GM23338 (cell line): ENCODE measurements around the gene CCL17. TPM values are rescaled to one million over a fixed set of nuclear protein-coding genes. Genes with fewer than 3 reads are reported as not detected.

Source experiments
- ATAC-seq: fragments of 200-7000 bp; cut with Tn5 transposase; 3 replicates; pipeline ENCODE4 v1.9.1; 2020
- DNase-seq: peaks from one replicate; pipeline ENCODE4 v3.0.0-alpha.2; 2015; ENCODE audit warnings: low spot score
- H2AFZ ChIP-seq: fragments of 200-600 bp; sonication (generic); 2 replicates; pipeline ENCODE4 v1.8.0; 2016; ENCODE audit warnings: antibody characterized with exemption, mild to moderate bottlenecking, moderate library complexity
- H3F3A ChIP-seq: fragments of 200-600 bp; sonication (generic); replicated peaks from 2 replicates; pipeline ENCODE4 v1.8.0; 2017; ENCODE audit warnings: antibody characterized with exemption, mixed run types, low read depth
- H3K27ac ChIP-seq: fragments of 200-600 bp; sonication (generic); 2 replicates; pipeline ENCODE4 v1.6.1; 2016; ENCODE audit warnings: low read depth
- H3K27me3 ChIP-seq: fragments of 200-600 bp; sonication (generic); 2 replicates; pipeline ENCODE4 v1.8.0; 2016; ENCODE audit warnings: mild to moderate bottlenecking, mixed run types, moderate library complexity; ENCODE audit not compliant: insufficient read depth
- H3K36me3 ChIP-seq: fragments of 200-600 bp; sonication (generic); 2 replicates; pipeline ENCODE4 v1.8.0; 2016; ENCODE audit warnings: mild to moderate bottlenecking; ENCODE audit not compliant: insufficient read depth
- H3K4me1 ChIP-seq: fragments of 200-600 bp; sonication (generic); 2 replicates; pipeline ENCODE4 v1.8.0; 2016; ENCODE audit warnings: mild to moderate bottlenecking, moderate library complexity; ENCODE audit not compliant: insufficient read depth
- H3K4me2 ChIP-seq: fragments of 200-600 bp; sonication (generic); 2 replicates; pipeline ENCODE4 v1.7.1; 2017; ENCODE audit warnings: mixed run types
- H3K4me3 ChIP-seq: fragments of 200-600 bp; sonication (generic); 2 replicates; pipeline ENCODE4 v1.6.1; 2016; ENCODE audit warnings: mixed run types
- H3K79me2 ChIP-seq: fragments of 200-600 bp; sonication (generic); replicated peaks from 2 replicates; pipeline ENCODE4 v1.8.0; 2017; ENCODE audit warnings: mild to moderate bottlenecking; ENCODE audit not compliant: insufficient read depth
- H3K9me2 ChIP-seq: fragments of 200-600 bp; sonication (generic); 2 replicates; pipeline ENCODE4 v1.8.0; 2017; ENCODE audit not compliant: insufficient read depth
- H4K20me1 ChIP-seq: fragments of 200-600 bp; sonication (generic); replicated peaks from 2 replicates; pipeline ENCODE4 v1.8.0; 2017; ENCODE audit warnings: mild to moderate bottlenecking; ENCODE audit not compliant: insufficient read depth
- H3K27ac Mint-ChIP-seq: 2 replicates; pipeline ENCODE4 v1.8.0; 2020; ENCODE audit warnings: inconsistent platforms, mild to moderate bottlenecking, moderate library complexity, mixed read lengths
- H3K27me3 Mint-ChIP-seq: 3 replicates; pipeline ENCODE4 v1.8.0; 2022; ENCODE audit warnings: low read depth, mild to moderate bottlenecking, moderate library complexity, mixed read lengths, inconsistent platforms; ENCODE audit not compliant: insufficient read depth, poor library complexity
- H3K36me3 Mint-ChIP-seq: 3 replicates; pipeline ENCODE4 v1.8.0; 2021; ENCODE audit warnings: low read depth, mild to moderate bottlenecking, inconsistent platforms, moderate library complexity, mixed read lengths
- H3K4me1 Mint-ChIP-seq: 3 replicates; pipeline ENCODE4 v1.8.0; 2020; ENCODE audit warnings: mild to moderate bottlenecking, inconsistent platforms, mixed read lengths
- H3K4me3 Mint-ChIP-seq: 3 replicates; pipeline ENCODE4 v1.8.0; 2021; ENCODE audit warnings: moderate library complexity, mild to moderate bottlenecking, inconsistent platforms, mixed read lengths
- H3K9me3 Mint-ChIP-seq: 3 replicates; pipeline ENCODE4 v1.8.0; 2020; ENCODE audit warnings: moderate library complexity, mild to moderate bottlenecking, inconsistent platforms, mixed read lengths
- JUNB ChIP-seq: IDR thresholded peaks from one replicate; pipeline ENCODE4 v1.6.1; 2016; ENCODE audit warnings: antibody characterized with exemption; ENCODE audit not compliant: unreplicated experiment
- NANOG ChIP-seq: IDR thresholded peaks from 2 replicates; pipeline ENCODE4 v1.6.1; 2016; ENCODE audit warnings: antibody characterized with exemption, borderline replicate concordance
- POLR2AphosphoS5 ChIP-seq: IDR thresholded peaks from 2 replicates; pipeline ENCODE4 v1.6.1; 2016; ENCODE audit warnings: antibody characterized with exemption, low read depth
- polyA plus RNA-seq: library from polyadenylated mRNA; unstranded; fragments of >200 nt; fragmentation: Nextera tagmentation; extraction: Ambion mirVana; gene quantifications from 2 replicates; pipeline ENCODE4 v1.2.1, GENCODE V29; 2016
- total RNA-seq: library from RNA; depleted of rRNA; stranded (reverse); fragments of >200 nt; shearing (Covaris generic); gene quantifications from 2 replicates; pipeline ENCODE4 v1.2.3, GENCODE V29; 2014
- TF ChIP-seq, protein P1 (sequence below): fragments of 250-450 bp; sonication (Bioruptor Pico); IDR thresholded peaks from 2 replicates; pipeline ENCODE4 v1.5.0; 2020; ENCODE audit warnings: mild to moderate bottlenecking, moderate library complexity
- TF ChIP-seq, protein P2 (sequence below): IDR thresholded peaks from one replicate; pipeline ENCODE4 v1.6.1; 2018; ENCODE audit warnings: antibody characterized with exemption; ENCODE audit not compliant: unreplicated experiment
- TF ChIP-seq, protein P3 (sequence below): IDR thresholded peaks from 2 replicates; pipeline ENCODE4 v1.6.1; 2016; ENCODE audit warnings: antibody characterized with exemption
- TF ChIP-seq, protein P4 (sequence below), 2 experiments: fragments of 200-600 bp in 1 of 2; sonication (generic) in 1 of 2; conservative IDR thresholded peaks; 2 replicates each; pipeline versions ENCODE4 v1.5.1 to v1.6.1; 2016 to 2017; ENCODE audit warnings: antibody characterized with exemption in 2 of 2, low read depth in 2 of 2, mild to moderate bottlenecking in 2 of 2, moderate library complexity in 1 of 2

The CCL17 gene
- total and polyA plus RNA-seq, 2 experiments from 2014 or later = not detected

DNA sequence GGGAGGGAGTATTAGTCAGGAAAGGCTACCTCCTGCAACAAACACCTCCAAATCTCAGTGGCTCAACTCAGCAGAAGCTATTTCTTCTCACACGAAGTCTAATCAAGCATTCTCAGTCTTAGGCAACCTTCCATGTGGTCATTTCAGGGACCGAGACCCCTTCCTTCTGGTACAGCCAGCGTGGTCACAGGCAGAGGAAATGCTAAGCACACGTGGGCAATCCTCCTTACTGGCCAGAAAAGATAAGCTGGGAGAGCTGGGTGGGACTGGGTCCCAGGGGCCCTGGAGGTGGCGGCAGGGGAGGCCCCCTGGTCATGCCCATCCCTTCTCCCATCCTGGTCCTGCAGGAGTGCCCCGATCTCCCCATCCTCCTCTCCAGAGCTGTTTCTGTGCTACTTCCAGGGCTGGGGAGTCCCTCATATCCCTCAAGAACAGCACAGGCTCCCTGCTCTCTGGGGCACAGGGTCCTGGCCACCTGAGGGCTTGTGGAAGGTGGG is 38.0 kb upstream of the CCL17 start (continued):
- TF ChIP-seq, protein P1, sequence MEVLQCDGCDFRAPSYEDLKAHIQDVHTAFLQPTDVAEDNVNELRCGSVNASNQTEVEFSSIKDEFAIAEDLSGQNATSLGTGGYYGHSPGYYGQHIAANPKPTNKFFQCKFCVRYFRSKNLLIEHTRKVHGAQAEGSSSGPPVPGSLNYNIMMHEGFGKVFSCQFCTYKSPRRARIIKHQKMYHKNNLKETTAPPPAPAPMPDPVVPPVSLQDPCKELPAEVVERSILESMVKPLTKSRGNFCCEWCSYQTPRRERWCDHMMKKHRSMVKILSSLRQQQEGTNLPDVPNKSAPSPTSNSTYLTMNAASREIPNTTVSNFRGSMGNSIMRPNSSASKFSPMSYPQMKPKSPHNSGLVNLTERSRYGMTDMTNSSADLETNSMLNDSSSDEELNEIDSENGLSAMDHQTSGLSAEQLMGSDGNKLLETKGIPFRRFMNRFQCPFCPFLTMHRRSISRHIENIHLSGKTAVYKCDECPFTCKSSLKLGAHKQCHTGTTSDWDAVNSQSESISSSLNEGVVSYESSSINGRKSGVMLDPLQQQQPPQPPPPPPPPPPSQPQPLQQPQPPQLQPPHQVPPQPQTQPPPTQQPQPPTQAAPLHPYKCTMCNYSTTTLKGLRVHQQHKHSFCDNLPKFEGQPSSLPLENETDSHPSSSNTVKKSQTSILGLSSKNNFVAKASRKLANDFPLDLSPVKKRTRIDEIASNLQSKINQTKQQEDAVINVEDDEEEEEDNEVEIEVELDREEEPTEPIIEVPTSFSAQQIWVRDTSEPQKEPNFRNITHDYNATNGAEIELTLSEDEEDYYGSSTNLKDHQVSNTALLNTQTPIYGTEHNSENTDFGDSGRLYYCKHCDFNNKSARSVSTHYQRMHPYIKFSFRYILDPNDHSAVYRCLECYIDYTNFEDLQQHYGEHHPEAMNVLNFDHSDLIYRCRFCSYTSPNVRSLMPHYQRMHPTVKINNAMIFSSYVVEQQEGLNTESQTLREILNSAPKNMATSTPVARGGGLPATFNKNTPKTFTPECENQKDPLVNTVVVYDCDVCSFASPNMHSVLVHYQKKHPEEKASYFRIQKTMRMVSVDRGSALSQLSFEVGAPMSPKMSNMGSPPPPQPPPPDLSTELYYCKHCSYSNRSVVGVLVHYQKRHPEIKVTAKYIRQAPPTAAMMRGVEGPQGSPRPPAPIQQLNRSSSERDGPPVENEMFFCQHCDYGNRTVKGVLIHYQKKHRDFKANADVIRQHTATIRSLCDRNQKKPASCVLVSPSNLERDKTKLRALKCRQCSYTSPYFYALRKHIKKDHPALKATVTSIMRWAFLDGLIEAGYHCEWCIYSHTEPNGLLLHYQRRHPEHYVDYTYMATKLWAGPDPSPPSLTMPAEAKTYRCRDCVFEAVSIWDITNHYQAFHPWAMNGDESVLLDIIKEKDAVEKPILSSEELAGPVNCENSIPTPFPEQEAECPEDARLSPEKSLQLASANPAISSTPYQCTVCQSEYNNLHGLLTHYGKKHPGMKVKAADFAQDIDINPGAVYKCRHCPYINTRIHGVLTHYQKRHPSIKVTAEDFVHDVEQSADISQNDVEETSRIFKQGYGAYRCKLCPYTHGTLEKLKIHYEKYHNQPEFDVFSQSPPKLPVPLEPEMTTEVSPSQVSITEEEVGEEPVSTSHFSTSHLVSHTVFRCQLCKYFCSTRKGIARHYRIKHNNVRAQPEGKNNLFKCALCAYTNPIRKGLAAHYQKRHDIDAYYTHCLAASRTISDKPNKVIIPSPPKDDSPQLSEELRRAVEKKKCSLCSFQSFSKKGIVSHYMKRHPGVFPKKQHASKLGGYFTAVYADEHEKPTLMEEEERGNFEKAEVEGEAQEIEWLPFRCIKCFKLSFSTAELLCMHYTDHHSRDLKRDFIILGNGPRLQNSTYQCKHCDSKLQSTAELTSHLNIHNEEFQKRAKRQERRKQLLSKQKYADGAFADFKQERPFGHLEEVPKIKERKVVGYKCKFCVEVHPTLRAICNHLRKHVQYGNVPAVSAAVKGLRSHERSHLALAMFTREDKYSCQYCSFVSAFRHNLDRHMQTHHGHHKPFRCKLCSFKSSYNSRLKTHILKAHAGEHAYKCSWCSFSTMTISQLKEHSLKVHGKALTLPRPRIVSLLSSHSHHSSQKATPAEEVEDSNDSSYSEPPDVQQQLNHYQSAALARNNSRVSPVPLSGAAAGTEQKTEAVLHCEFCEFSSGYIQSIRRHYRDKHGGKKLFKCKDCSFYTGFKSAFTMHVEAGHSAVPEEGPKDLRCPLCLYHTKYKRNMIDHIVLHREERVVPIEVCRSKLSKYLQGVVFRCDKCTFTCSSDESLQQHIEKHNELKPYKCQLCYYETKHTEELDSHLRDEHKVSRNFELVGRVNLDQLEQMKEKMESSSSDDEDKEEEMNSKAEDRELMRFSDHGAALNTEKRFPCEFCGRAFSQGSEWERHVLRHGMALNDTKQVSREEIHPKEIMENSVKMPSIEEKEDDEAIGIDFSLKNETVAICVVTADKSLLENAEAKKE (CRISPR knock-in tag) = no peak
- TF ChIP-seq POLR2AphosphoS5 (no peak), JUNB (no peak)
- TF ChIP-seq, protein P2, sequence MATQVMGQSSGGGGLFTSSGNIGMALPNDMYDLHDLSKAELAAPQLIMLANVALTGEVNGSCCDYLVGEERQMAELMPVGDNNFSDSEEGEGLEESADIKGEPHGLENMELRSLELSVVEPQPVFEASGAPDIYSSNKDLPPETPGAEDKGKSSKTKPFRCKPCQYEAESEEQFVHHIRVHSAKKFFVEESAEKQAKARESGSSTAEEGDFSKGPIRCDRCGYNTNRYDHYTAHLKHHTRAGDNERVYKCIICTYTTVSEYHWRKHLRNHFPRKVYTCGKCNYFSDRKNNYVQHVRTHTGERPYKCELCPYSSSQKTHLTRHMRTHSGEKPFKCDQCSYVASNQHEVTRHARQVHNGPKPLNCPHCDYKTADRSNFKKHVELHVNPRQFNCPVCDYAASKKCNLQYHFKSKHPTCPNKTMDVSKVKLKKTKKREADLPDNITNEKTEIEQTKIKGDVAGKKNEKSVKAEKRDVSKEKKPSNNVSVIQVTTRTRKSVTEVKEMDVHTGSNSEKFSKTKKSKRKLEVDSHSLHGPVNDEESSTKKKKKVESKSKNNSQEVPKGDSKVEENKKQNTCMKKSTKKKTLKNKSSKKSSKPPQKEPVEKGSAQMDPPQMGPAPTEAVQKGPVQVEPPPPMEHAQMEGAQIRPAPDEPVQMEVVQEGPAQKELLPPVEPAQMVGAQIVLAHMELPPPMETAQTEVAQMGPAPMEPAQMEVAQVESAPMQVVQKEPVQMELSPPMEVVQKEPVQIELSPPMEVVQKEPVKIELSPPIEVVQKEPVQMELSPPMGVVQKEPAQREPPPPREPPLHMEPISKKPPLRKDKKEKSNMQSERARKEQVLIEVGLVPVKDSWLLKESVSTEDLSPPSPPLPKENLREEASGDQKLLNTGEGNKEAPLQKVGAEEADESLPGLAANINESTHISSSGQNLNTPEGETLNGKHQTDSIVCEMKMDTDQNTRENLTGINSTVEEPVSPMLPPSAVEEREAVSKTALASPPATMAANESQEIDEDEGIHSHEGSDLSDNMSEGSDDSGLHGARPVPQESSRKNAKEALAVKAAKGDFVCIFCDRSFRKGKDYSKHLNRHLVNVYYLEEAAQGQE = no peak

DNA sequence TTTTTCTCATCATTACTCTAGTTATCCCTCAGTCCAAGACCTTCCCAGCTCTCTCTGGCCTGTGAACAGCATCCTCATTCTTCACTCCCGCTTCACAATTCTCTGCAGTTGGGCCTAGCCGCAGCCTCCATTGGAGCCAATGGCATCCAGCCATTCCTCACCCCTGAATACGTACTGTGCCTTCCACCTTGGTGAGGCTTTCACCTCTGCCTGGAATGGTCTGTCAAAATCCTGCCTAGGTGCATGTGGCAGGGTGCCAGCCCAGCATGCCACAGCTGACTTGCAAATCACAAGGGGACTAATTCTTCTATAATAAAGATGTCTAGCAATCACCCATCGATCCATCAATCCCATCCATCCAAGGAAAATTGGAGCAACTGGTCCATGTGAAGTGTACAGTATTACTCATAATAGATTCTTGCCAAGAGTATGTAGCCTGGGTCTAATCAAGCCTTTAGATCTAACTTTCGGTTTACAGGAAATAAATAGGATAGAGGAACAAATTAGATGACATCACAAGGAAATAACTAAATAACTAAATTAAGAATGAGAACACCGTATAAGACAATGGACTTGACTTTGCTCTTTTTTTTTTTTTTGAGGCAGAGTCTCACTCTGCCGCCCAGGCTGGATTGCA is 37.3 kb upstream of the CCL17 start:
- Histone ChIP-seq H3F3A (no peaks in the 10 kb centered on the region), H3K4me3 (no peak overlapping the region), H3K27ac (no peak overlapping the region), H3K36me3 (no peaks in the 10 kb centered on the region), H4K20me1 (no peaks in the 10 kb centered on the region), H2AFZ (no peak overlapping the region), H3K27me3 (no peaks in the 10 kb centered on the region), H3K9me2 (no peaks in the 10 kb centered on the region), H3K4me1 (peaks cover 5% of the 10 kb centered on the region), H3K79me2 (no peaks in the 10 kb centered on the region), H3K4me2 (no peak overlapping the region)
- H3K27ac Mint-ChIP-seq = no peak overlapping the region
- H3K36me3 Mint-ChIP-seq = no peaks in the 10 kb centered on the region
- peaks cover 4% of the 10 kb centered on the region for H3K27me3 Mint-ChIP-seq
- H3K4me3 Mint-ChIP-seq = no peak overlapping the region
- ATAC-seq (no peak), DNase-seq (no peak)
- H3K9me3 Mint-ChIP-seq = no peaks in the 10 kb centered on the region; the same call in 2 of the 3 replicates
- H3K4me1 Mint-ChIP-seq = 0 out of 3 replicates have a peak, but pooled peaks cover 1% of the 10 kb centered on the region
- TF ChIP-seq, protein P2 = no peak
- no peak for TF ChIP-seq NANOG
- TF ChIP-seq, protein P3, sequence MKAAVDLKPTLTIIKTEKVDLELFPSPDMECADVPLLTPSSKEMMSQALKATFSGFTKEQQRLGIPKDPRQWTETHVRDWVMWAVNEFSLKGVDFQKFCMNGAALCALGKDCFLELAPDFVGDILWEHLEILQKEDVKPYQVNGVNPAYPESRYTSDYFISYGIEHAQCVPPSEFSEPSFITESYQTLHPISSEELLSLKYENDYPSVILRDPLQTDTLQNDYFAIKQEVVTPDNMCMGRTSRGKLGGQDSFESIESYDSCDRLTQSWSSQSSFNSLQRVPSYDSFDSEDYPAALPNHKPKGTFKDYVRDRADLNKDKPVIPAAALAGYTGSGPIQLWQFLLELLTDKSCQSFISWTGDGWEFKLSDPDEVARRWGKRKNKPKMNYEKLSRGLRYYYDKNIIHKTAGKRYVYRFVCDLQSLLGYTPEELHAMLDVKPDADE = no peak
- TF ChIP-seq, protein P4, sequence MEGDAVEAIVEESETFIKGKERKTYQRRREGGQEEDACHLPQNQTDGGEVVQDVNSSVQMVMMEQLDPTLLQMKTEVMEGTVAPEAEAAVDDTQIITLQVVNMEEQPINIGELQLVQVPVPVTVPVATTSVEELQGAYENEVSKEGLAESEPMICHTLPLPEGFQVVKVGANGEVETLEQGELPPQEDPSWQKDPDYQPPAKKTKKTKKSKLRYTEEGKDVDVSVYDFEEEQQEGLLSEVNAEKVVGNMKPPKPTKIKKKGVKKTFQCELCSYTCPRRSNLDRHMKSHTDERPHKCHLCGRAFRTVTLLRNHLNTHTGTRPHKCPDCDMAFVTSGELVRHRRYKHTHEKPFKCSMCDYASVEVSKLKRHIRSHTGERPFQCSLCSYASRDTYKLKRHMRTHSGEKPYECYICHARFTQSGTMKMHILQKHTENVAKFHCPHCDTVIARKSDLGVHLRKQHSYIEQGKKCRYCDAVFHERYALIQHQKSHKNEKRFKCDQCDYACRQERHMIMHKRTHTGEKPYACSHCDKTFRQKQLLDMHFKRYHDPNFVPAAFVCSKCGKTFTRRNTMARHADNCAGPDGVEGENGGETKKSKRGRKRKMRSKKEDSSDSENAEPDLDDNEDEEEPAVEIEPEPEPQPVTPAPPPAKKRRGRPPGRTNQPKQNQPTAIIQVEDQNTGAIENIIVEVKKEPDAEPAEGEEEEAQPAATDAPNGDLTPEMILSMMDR (conservative IDR thresholded peaks at IDR 0.05; ENCODE audit: low read depth in 2 of 2) = no peak
